Natural killer cell (primary cell): ENCODE data around the gene CT47B1. TPM values are rescaled to one million over a fixed set of nuclear protein-coding genes. Genes with fewer than 3 reads are reported as not detected.

Source experiments
- ATAC-seq, 3 donors: fragments of 150-1000 bp in 2 of 3; fragments of 200-7000 bp in 1 of 3; cut with Tn5 transposase; 1 replicate in 1 of 3; 2 replicates in 2 of 3; pipeline ENCODE4 v1.10.0; 2021; ENCODE audit warnings: mild to moderate bottlenecking in 2 of 3, moderate library complexity in 2 of 3
- DNase-seq, 2 donors: peaks; one replicate each; pipeline versions ENCODE4 v3.0.0 to v3.0.0-alpha.2; 2013 to 2021; ENCODE audit warnings: mixed read lengths in 1 of 2
- H3K27ac ChIP-seq: one replicate; pipeline ENCODE4 v1.5.1; 2013; ENCODE audit warnings: mild to moderate bottlenecking, low read length
- H3K27me3 ChIP-seq: one replicate; pipeline ENCODE4 v1.6.1; 2013; ENCODE audit warnings: low read length; ENCODE audit not compliant: control insufficient read depth, insufficient read depth
- H3K36me3 ChIP-seq: one replicate; pipeline ENCODE4 v1.6.1; 2013; ENCODE audit warnings: low read length; ENCODE audit not compliant: control insufficient read depth, insufficient read depth
- H3K4me1 ChIP-seq: one replicate; pipeline ENCODE4 v1.6.1; 2013; ENCODE audit warnings: low read length; ENCODE audit not compliant: control insufficient read depth, insufficient read depth
- H3K4me3 ChIP-seq: one replicate; pipeline ENCODE4 v1.5.1; 2013; ENCODE audit warnings: low read length
- H3K9me3 ChIP-seq: one replicate; pipeline ENCODE4 v1.6.1; 2013; ENCODE audit warnings: low read length; ENCODE audit not compliant: control insufficient read depth, insufficient read depth
- H3K27ac Mint-ChIP-seq, 2 donors: one replicate each; pipeline ENCODE4 v1.8.0; 2022; ENCODE audit warnings: mild to moderate bottlenecking in 2 of 2, mixed read lengths in 2 of 2, moderate library complexity in 1 of 2
- H3K27me3 Mint-ChIP-seq, 2 donors: one replicate each; pipeline ENCODE4 v1.8.0; 2022; ENCODE audit warnings: low read depth in 2 of 2, mixed read lengths in 2 of 2
- H3K36me3 Mint-ChIP-seq: one replicate; pipeline ENCODE4 v1.8.0; 2022; ENCODE audit warnings: mixed read lengths
- H3K4me1 Mint-ChIP-seq, 2 donors: one replicate each; pipeline ENCODE4 v1.8.0; 2022; ENCODE audit warnings: mixed read lengths in 2 of 2
- H3K4me3 Mint-ChIP-seq: one replicate; pipeline ENCODE4 v1.8.0; 2022; ENCODE audit warnings: mild to moderate bottlenecking, moderate library complexity, mixed read lengths
- H3K9me3 Mint-ChIP-seq, 2 donors: one replicate each; pipeline ENCODE4 v1.8.0; 2022; ENCODE audit warnings: mixed read lengths in 2 of 2
- intact Hi-C: fragments of 100-400 bp; cut with micrococcal nuclease; formaldehyde crosslinking; loops from one replicate; pipeline ENCODE4 v1.14.2; 2022
- total RNA-seq, 4 donors: library from RNA; stranded (reverse); fragments of 120-200 nt in 1 of 4; gene quantifications; one replicate each; pipeline versions ENCODE4 v1.2.3 to v1.2.4, GENCODE V29; 2013 to 2022
- TF ChIP-seq, protein P1 (sequence below): fragments of 200-600 bp; IDR thresholded peaks from one replicate; pipeline ENCODE4 v1.8.0; 2022; ENCODE audit warnings: antibody characterized with exemption

The CT47B1 gene
- total RNA-seq, 3 donors from 2014 or later (not counting 1 experiment from before 2014, with no cell fraction given) = not detected

- Histone ChIP-seq H3K4me3 (no peak overlapping the region), H3K4me1 (no peaks in the 10 kb centered on the region), H3K27me3 (no peaks in the 10 kb centered on the region), H3K36me3 (no peaks in the 10 kb centered on the region), H3K9me3 (no peaks in the 10 kb centered on the region), H3K27ac (no peak overlapping the region)
- H3K4me3 Mint-ChIP-seq = no peak overlapping the region
- H3K4me1 Mint-ChIP-seq = no peaks in the 10 kb centered on the region
- TF ChIP-seq, protein P1, sequence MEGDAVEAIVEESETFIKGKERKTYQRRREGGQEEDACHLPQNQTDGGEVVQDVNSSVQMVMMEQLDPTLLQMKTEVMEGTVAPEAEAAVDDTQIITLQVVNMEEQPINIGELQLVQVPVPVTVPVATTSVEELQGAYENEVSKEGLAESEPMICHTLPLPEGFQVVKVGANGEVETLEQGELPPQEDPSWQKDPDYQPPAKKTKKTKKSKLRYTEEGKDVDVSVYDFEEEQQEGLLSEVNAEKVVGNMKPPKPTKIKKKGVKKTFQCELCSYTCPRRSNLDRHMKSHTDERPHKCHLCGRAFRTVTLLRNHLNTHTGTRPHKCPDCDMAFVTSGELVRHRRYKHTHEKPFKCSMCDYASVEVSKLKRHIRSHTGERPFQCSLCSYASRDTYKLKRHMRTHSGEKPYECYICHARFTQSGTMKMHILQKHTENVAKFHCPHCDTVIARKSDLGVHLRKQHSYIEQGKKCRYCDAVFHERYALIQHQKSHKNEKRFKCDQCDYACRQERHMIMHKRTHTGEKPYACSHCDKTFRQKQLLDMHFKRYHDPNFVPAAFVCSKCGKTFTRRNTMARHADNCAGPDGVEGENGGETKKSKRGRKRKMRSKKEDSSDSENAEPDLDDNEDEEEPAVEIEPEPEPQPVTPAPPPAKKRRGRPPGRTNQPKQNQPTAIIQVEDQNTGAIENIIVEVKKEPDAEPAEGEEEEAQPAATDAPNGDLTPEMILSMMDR = no peak
- H3K27me3 Mint-ChIP-seq = peaks cover 0 to 6% of the 10 kb centered on the region in 2 donors
- intact Hi-C loops = no loop called here
- H3K9me3 Mint-ChIP-seq = no peaks in the 10 kb centered on the region
- no peak overlapping the region for H3K27ac Mint-ChIP-seq
- no peak for DNase-seq
- no peaks in the 10 kb centered on the region for H3K36me3 Mint-ChIP-seq
- ATAC-seq = no peak
These were observed 52.1 kb downstream of the CT47B1 start for GRCh38 chrX:120823556-120823955.

Other genes with a start within 250 kb of the CT47B1 start
- 1 to 10 TPM; 6.2 to 9.7 (median 6.7) TPM for gene C1GALT1C1, start 245.8 kb downstream of the CT47B1 start, total RNA-seq
- gene CT47A11, start 61.3 kb upstream of the CT47B1 start, total RNA-seq = not detected
- not detected for gene CT47A10, start 66.2 kb upstream of the CT47B1 start, total RNA-seq
- gene CT47A9, start 71.0 kb upstream of the CT47B1 start, total RNA-seq = not detected
- not detected for gene CT47A8, start 75.9 kb upstream of the CT47B1 start, total RNA-seq
- not detected for gene CT47A7, start 80.7 kb upstream of the CT47B1 start, total RNA-seq
- gene CT47A6, start 85.6 kb upstream of the CT47B1 start, total RNA-seq = not detected
- gene CT47A5, start 90.5 kb upstream of the CT47B1 start, total RNA-seq = not detected
- not detected for gene CT47A4, start 95.3 kb upstream of the CT47B1 start, total RNA-seq
- gene CT47A3, start 100.2 kb upstream of the CT47B1 start, total RNA-seq = not detected
- not detected for gene CT47A2, start 105.1 kb upstream of the CT47B1 start, total RNA-seq
- not detected for gene CT47A1, start 109.9 kb upstream of the CT47B1 start, total RNA-seq
- under 1 TPM in 1 of 3 donors, not detected in 2; 0.16 TPM for gene GLUD2, start 171.7 kb upstream of the CT47B1 start, total RNA-seq